Measurements from ENCODE around the gene DNAH2. TPM values are rescaled to one million over a fixed set of nuclear protein-coding genes. Genes with fewer than 3 reads are reported as not detected.

The DNAH2 gene
- total and polyA plus RNA-seq, 8 donors: under 0.01 to 8.0 (median 0.24) TPM; not detected in 2

GRCh38 chr17:7790150-7790549 is 72.6 kb downstream of the DNAH2 start:
- Histone ChIP-seq H3K9me3 (no peaks in the 10 kb centered on the region), H3K36me3 (no peaks in the 10 kb centered on the region), H3K27me3 (peaks cover 0 to 8% (median 6%) of the 10 kb centered on the region in 3 donors), H3K4me1 (no peaks in the 10 kb centered on the region), H3K4me3 (no peak overlapping the region), H3K27ac (no peak overlapping the region)
- no peak for TF ChIP-seq POLR2A (IDR thresholded peaks at IDR 0.05)
- no peak for TF ChIP-seq POLR2AphosphoS5 (IDR thresholded peaks at IDR 0.05)
- TF ChIP-seq CTCF (IDR thresholded peaks at IDR 0.05): no peak
- TF ChIP-seq EP300 (IDR thresholded peaks at IDR 0.05): no peak
- intact Hi-C loops (cut with DNase I; ENCODE audit: low total_unique reads): no loop called here
- 86 to 93% (median 90%) methylated on average over 5 of the region's 5 CpGs for WGBS, 5 donors
- DNase-seq: no peak

GRCh38 chr17:7792611-7793010 is 75.1 kb downstream of the DNAH2 start:
- H3K4me3 ChIP-seq: no peak overlapping the region
- H3K9me3 ChIP-seq: no peaks in the 10 kb centered on the region
- peaks cover 0 to 6% (median 0%) of the 10 kb centered on the region in 3 donors for H3K27me3 ChIP-seq
- no peak overlapping the region for H3K27ac ChIP-seq
- DNase-seq: no peak
- no peaks in the 10 kb centered on the region for H3K36me3 ChIP-seq
- no peaks in the 10 kb centered on the region for H3K4me1 ChIP-seq
- no peak for TF ChIP-seq POLR2A (IDR thresholded peaks at IDR 0.05)
- no peak for TF ChIP-seq CTCF (IDR thresholded peaks at IDR 0.05)
- no peak for TF ChIP-seq POLR2AphosphoS5 (IDR thresholded peaks at IDR 0.05)
- no peak for TF ChIP-seq EP300 (IDR thresholded peaks at IDR 0.05)
- WGBS, 5 donors: 90 to 94% (median 93%) methylated on average over 16 to 17 of the region's 17 CpGs
- intact Hi-C loops (cut with DNase I; ENCODE audit: low total_unique reads): no loop called here

GRCh38 chr17:7794075-7794663 is 76.6 kb downstream of the DNAH2 start:
- WGBS, 5 donors: 57 to 66% (median 64%) methylated on average over 19 of the region's 19 CpGs
- Histone ChIP-seq H3K4me3 (no peak overlapping the region), H3K27ac (no peak overlapping the region), H3K4me1 (no peaks in the 10 kb centered on the region), H3K9me3 (no peaks in the 10 kb centered on the region), H3K36me3 (no peaks in the 10 kb centered on the region), H3K27me3 (peaks cover 0 to 6% (median 0%) of the 10 kb centered on the region in 3 donors)
- DNase-seq: no peak
- intact Hi-C loops (cut with DNase I; ENCODE audit: low total_unique reads): no loop called here
- TF ChIP-seq POLR2AphosphoS5 (IDR thresholded peaks at IDR 0.05): no peak
- no peak for TF ChIP-seq POLR2A (IDR thresholded peaks at IDR 0.05)
- TF ChIP-seq EP300 (IDR thresholded peaks at IDR 0.05): no peak
- no peak for TF ChIP-seq CTCF (IDR thresholded peaks at IDR 0.05)

- H3K4me3 ChIP-seq: no peak overlapping the region
- H3K27ac ChIP-seq: no peak overlapping the region
- intact Hi-C loops (cut with DNase I; ENCODE audit: low total_unique reads): no loop called here
- WGBS, 5 donors: 86 to 96% (median 88%) methylated on average over 5 to 13 of the region's 13 CpGs
- peaks cover 0 to 6% (median 0%) of the 10 kb centered on the region in 3 donors for H3K27me3 ChIP-seq
- no peaks in the 10 kb centered on the region for H3K9me3 ChIP-seq
- no peaks in the 10 kb centered on the region for H3K36me3 ChIP-seq
- H3K4me1 ChIP-seq: no peaks in the 10 kb centered on the region
- DNase-seq: no peak
- TF ChIP-seq EP300 (IDR thresholded peaks at IDR 0.05) (no peak), POLR2A (IDR thresholded peaks at IDR 0.05) (no peak), CTCF (IDR thresholded peaks at IDR 0.05) (no peak), POLR2AphosphoS5 (IDR thresholded peaks at IDR 0.05) (no peak)
These were observed 80.4 kb downstream of the DNAH2 start for GRCh38 chr17:7797976-7798375.
